Skin epidermis (tissue), 12 donors: ENCODE measurements around the gene TASOR2.

Source experiments
- H3K27ac ChIP-seq, 21 experiments: fragments of 200-600 bp; sonication (generic) in 11 of 21; one replicate each; pipeline ENCODE4 v1.5.0; 2020; ENCODE audit warnings: mild to moderate bottlenecking in 3 of 21, inconsistent platforms in 2 of 21, moderate library complexity in 2 of 21
- H3K4me3 ChIP-seq, 7 experiments: fragments of 200-600 bp; sonication (generic) in 2 of 7; one replicate each; pipeline ENCODE4 v1.5.0; 2020; ENCODE audit warnings: inconsistent platforms in 2 of 7, mild to moderate bottlenecking in 2 of 7, moderate library complexity in 1 of 7

The TASOR2 gene

GRCh38 chr10:5678397-5679036 lies 6.1 kb upstream of the TASOR2 start:
- H3K27ac ChIP-seq = no peak overlapping the region
- H3K4me3 ChIP-seq = no peak overlapping the region

- Histone ChIP-seq H3K4me3 (no peak overlapping the region), H3K27ac (peak overlapping the region in 1 of 21 experiments; percentile 48)
Observed at GRCh38 chr10:5679037-5679435, 5.6 kb upstream of the TASOR2 start.

- Histone ChIP-seq H3K4me3 (no peak overlapping the region), H3K27ac (peak overlapping the region in 1 of 21 experiments; percentile 48)
Observed at GRCh38 chr10:5679606-5680005, 5.0 kb upstream of the TASOR2 start.

GRCh38 chr10:5681930-5682329 lies 2.7 kb upstream of the TASOR2 start:
- Histone ChIP-seq H3K27ac (no peak overlapping the region), H3K4me3 (no peak overlapping the region)

- Histone ChIP-seq H3K4me3 (no peak overlapping the region), H3K27ac (no peak overlapping the region)
Observed at GRCh38 chr10:5683065-5683464, 1.6 kb upstream of the TASOR2 start.

GRCh38 chr10:5684971-5685763 lies 529 bp downstream of the TASOR2 start:
- H3K27ac ChIP-seq = peak overlapping the region; percentile 71 to 98 (median 93)
- H3K4me3 ChIP-seq = peak overlapping the region; percentile 81 to 98 (median 89)

- Histone ChIP-seq H3K4me3 (peak overlapping the region; percentile 81 to 98 (median 89)), H3K27ac (peak overlapping the region in 18 of 21 experiments; percentile 83 to 98 (median 93))
Observed at GRCh38 chr10:5685764-5686240, 1.2 kb downstream of the TASOR2 start.

GRCh38 chr10:5688587-5688986 lies 3.9 kb downstream of the TASOR2 start:
- no peak overlapping the region for H3K27ac ChIP-seq
- no peak overlapping the region for H3K4me3 ChIP-seq

GRCh38 chr10:5691786-5692185 lies 7.1 kb downstream of the TASOR2 start:
- H3K4me3 ChIP-seq = no peak overlapping the region
- no peak overlapping the region for H3K27ac ChIP-seq

- Histone ChIP-seq H3K27ac (peak overlapping the region in 12 of 21 experiments; percentile 2 to 64 (median 44)), H3K4me3 (peak overlapping the region; percentile 14 to 38 (median 36))
Observed at GRCh38 chr10:5692461-5693358, 8.1 kb downstream of the TASOR2 start.

- no peak overlapping the region for H3K4me3 ChIP-seq
- no peak overlapping the region for H3K27ac ChIP-seq
Observed at GRCh38 chr10:5694573-5694972, 9.9 kb downstream of the TASOR2 start.

GRCh38 chr10:5697342-5697741 lies 12.7 kb downstream of the TASOR2 start:
- Histone ChIP-seq H3K4me3 (no peak overlapping the region), H3K27ac (no peak overlapping the region)

- Histone ChIP-seq H3K4me3 (no peak overlapping the region), H3K27ac (no peak overlapping the region)
Observed at GRCh38 chr10:5698062-5698461, 13.4 kb downstream of the TASOR2 start.

- Histone ChIP-seq H3K27ac (no peak overlapping the region), H3K4me3 (no peak overlapping the region)
Observed at GRCh38 chr10:5708356-5708755, 23.7 kb downstream of the TASOR2 start.

GRCh38 chr10:5709865-5710264 lies 25.2 kb downstream of the TASOR2 start:
- Histone ChIP-seq H3K27ac (no peak overlapping the region), H3K4me3 (no peak overlapping the region)

- Histone ChIP-seq H3K27ac (peak overlapping the region in 3 of 21 experiments; percentile 35 to 69 (median 52)), H3K4me3 (no peak overlapping the region)
Observed at GRCh38 chr10:5710859-5711258, 26.2 kb downstream of the TASOR2 start.

- Histone ChIP-seq H3K4me3 (no peak overlapping the region), H3K27ac (peak overlapping the region in 3 of 21 experiments; percentile 34 to 69 (median 52))
Observed at GRCh38 chr10:5711642-5712041, 27.0 kb downstream of the TASOR2 start.

- H3K27ac ChIP-seq = no peak overlapping the region
- H3K4me3 ChIP-seq = no peak overlapping the region
Observed at GRCh38 chr10:5719546-5719945, 34.9 kb downstream of the TASOR2 start.

GRCh38 chr10:5720182-5720581 lies 35.5 kb downstream of the TASOR2 start:
- H3K4me3 ChIP-seq = no peak overlapping the region
- H3K27ac ChIP-seq = no peak overlapping the region

- Histone ChIP-seq H3K4me3 (no peak overlapping the region), H3K27ac (no peak overlapping the region)
Observed at GRCh38 chr10:5723692-5724091, 39.1 kb downstream of the TASOR2 start.
